ENCODE results near the gene MAT1A.
"Not testable (repeated sequence)": the region's sequence is repeated elsewhere in the genome, so short reads cannot be mapped to it uniquely, and the experiment has no call there.

- TF ChIP-seq EGR1 (IDR thresholded peaks at IDR 0.05; ENCODE audit: low read depth in 2 of 2); SP1 (IDR thresholded peaks at IDR 0.05); CTCF (IDR thresholded peaks at IDR 0.05; ENCODE audit: low read depth, low read length, missing input control); JUND (IDR thresholded peaks at IDR 0.05); ZBTB33 (IDR thresholded peaks at IDR 0.05); RAD21 (IDR thresholded peaks at IDR 0.05); HNF4G (IDR thresholded peaks at IDR 0.05); GABPA (IDR thresholded peaks at IDR 0.05 in 1 of 2, conservative IDR thresholded peaks at IDR 0.05 in 1 of 2); REST (IDR thresholded peaks at IDR 0.05); YY1 (IDR thresholded peaks at IDR 0.05); ATF3 (IDR thresholded peaks at IDR 0.05); MAX (IDR thresholded peaks at IDR 0.05); FOXA1 (IDR thresholded peaks at IDR 0.05): not testable (repeated sequence)
Observed at GRCh38 chr10:80244371-80244770, 45.1 kb downstream of the MAT1A start.
